HG02798 (cell line): ENCODE results near the gene AHNAK.

Experiments
- ATAC-seq: cut with Tn5 transposase; IDR thresholded peaks from one replicate; pipeline ENCODE4 v1.9.1; 2021; ENCODE audit warnings: mild to moderate bottlenecking; ENCODE audit not compliant: unreplicated experiment, poor library complexity

AHNAK gene

GRCh38 chr11:62418136-62418535 is 128.5 kb downstream of the AHNAK start:
- no peak for ATAC-seq

GRCh38 chr11:62416596-62416995 is 130.0 kb downstream of the AHNAK start:
- ATAC-seq, result no peak

- no peak for ATAC-seq
Observed at GRCh38 chr11:62413060-62413696, 133.4 kb downstream of the AHNAK start.

GRCh38 chr11:62411524-62411923 is 135.1 kb downstream of the AHNAK start:
- ATAC-seq, result no peak

GRCh38 chr11:62410972-62411371 is 135.6 kb downstream of the AHNAK start:
- ATAC-seq, result no peak

- no peak for ATAC-seq
Observed at GRCh38 chr11:62409831-62410230, 136.8 kb downstream of the AHNAK start.

- no peak for ATAC-seq
Observed at GRCh38 chr11:62406034-62406433, 140.6 kb downstream of the AHNAK start.

GRCh38 chr11:62404901-62405300 is 141.7 kb downstream of the AHNAK start:
- ATAC-seq, result no peak

GRCh38 chr11:62404435-62404834 is 142.2 kb downstream of the AHNAK start:
- ATAC-seq, result no peak

GRCh38 chr11:62402960-62403730 is 143.5 kb downstream of the AHNAK start:
- no peak for ATAC-seq

GRCh38 chr11:62402226-62402959 is 144.2 kb downstream of the AHNAK start:
- ATAC-seq, result no peak

- ATAC-seq, result no peak
Observed at GRCh38 chr11:62401811-62402210, 144.8 kb downstream of the AHNAK start.

GRCh38 chr11:62401356-62401755 is 145.2 kb downstream of the AHNAK start:
- ATAC-seq, result no peak

- ATAC-seq, result no peak
Observed at GRCh38 chr11:62400760-62401159, 145.8 kb downstream of the AHNAK start.

GRCh38 chr11:62400281-62400680 is 146.3 kb downstream of the AHNAK start:
- ATAC-seq, result no peak

GRCh38 chr11:62399878-62400266 is 146.7 kb downstream of the AHNAK start:
- no peak for ATAC-seq

GRCh38 chr11:62399172-62399877 is 147.3 kb downstream of the AHNAK start:
- ATAC-seq, result no peak

- no peak for ATAC-seq
Observed at GRCh38 chr11:62398011-62398994, 148.3 kb downstream of the AHNAK start.

GRCh38 chr11:62395885-62396551 is 150.6 kb downstream of the AHNAK start:
- ATAC-seq, result no peak
